Thyroid gland (tissue), 4 donors: ENCODE measurements around the gene LARGE1. TPM values are rescaled to one million over a fixed set of nuclear protein-coding genes. Genes with fewer than 3 reads are reported as not detected.

Experiments used
- DNase-seq, 2 donors: peaks; one replicate each; pipeline ENCODE4 v3.0.0-alpha.2; 2019
- H3K27ac ChIP-seq, 3 donors: fragments of 200-600 bp; sonication (generic); 1 replicate in 2 of 3; 2 replicates in 1 of 3; pipeline ENCODE4 v1.5.1; 2016 to 2019; ENCODE audit warnings: mild to moderate bottlenecking in 1 of 3, moderate library complexity in 1 of 3
- H3K27me3 ChIP-seq: fragments of 200-600 bp; sonication (generic); one replicate; pipeline ENCODE4 v1.5.1; 2019
- H3K36me3 ChIP-seq, 2 donors: fragments of 200-600 bp; sonication (generic); one replicate each; pipeline ENCODE4 v1.5.1; 2016 to 2019
- H3K4me1 ChIP-seq, 2 donors: fragments of 200-600 bp; sonication (generic); one replicate each; pipeline ENCODE4 v1.5.1; 2017 to 2019
- H3K4me3 ChIP-seq, 3 donors: fragments of 200-600 bp; sonication (generic); replicated peaks in 1 of 3; 1 replicate in 2 of 3; 2 replicates in 1 of 3; pipeline ENCODE4 v1.5.1; 2016; ENCODE audit warnings: mild to moderate bottlenecking in 1 of 3
- H3K9me3 ChIP-seq: fragments of 200-600 bp; sonication (generic); one replicate; pipeline ENCODE4 v1.5.1; 2017
- CTCF ChIP-seq, 6 experiments: fragments of 200-600 bp in 3 of 6; fragments of 450-650 bp in 3 of 6; sonication (generic) in 3 of 6; IDR thresholded peaks; one replicate each; pipeline ENCODE4 v1.5.1; 2016 to 2019; ENCODE audit warnings: antibody characterized with exemption in 6 of 6, mild to moderate bottlenecking in 2 of 6, inconsistent platforms in 1 of 6, moderate library complexity in 1 of 6
- POLR2A ChIP-seq, 2 donors: fragments of 450-650 bp; IDR thresholded peaks; one replicate each; pipeline ENCODE4 v1.6.1; 2017; ENCODE audit warnings: antibody characterized with exemption in 2 of 2, mild to moderate bottlenecking in 2 of 2, moderate library complexity in 1 of 2
- WGBS, 2 donors: methylation state at CpG; one replicate each; pipeline ENCODE4 v1.1.5; 2017; 5-methylcytosine and 5-hydroxymethylcytosine counted together
- intact Hi-C: fragments of 100-400 bp; cut with DNase I; formaldehyde crosslinking; loops from one replicate; pipeline ENCODE4 v1.15.1; 2023
- total RNA-seq, 4 donors: library from RNA; depleted of rRNA; stranded (reverse); fragments of >200 nt; gene quantifications; one replicate each; pipeline ENCODE4 v1.2.3, GENCODE V29; 2016

Gene LARGE1
- total RNA-seq, 4 donors from 2014 or later = 13.6 to 16.3 (median 15.1) TPM

- no peak overlapping the region for H3K4me3 ChIP-seq
- TF ChIP-seq POLR2A (IDR thresholded peaks at IDR 0.05) (no peak), CTCF (IDR thresholded peaks at IDR 0.05) (no peak)
- no peaks in the 10 kb centered on the region for H3K4me1 ChIP-seq
- H3K27me3 ChIP-seq = no peaks in the 10 kb centered on the region
- H3K36me3 ChIP-seq = no peaks in the 10 kb centered on the region
- intact Hi-C loops = no loop called here
- WGBS, 2 donors = 95 to 100% methylated on average over 1 of the region's 1 CpG
- H3K27ac ChIP-seq = no peak overlapping the region
- DNase-seq = no peak
- no peaks in the 10 kb centered on the region for H3K9me3 ChIP-seq
Observed at GRCh38 chr22:33598821-33599220, 321.5 kb downstream of the LARGE1 start.

- intact Hi-C loops = no loop called here
- H3K27ac ChIP-seq = no peak overlapping the region
- no peaks in the 10 kb centered on the region for H3K4me1 ChIP-seq
- H3K27me3 ChIP-seq = no peaks in the 10 kb centered on the region
- 85 to 95% methylated on average over 6 of the region's 6 CpGs for WGBS, 2 donors
- H3K36me3 ChIP-seq = no peaks in the 10 kb centered on the region
- H3K4me3 ChIP-seq = no peak overlapping the region
- DNase-seq = no peak
- TF ChIP-seq POLR2A (IDR thresholded peaks at IDR 0.05) = no peak
- no peak for TF ChIP-seq CTCF (IDR thresholded peaks at IDR 0.05)
- H3K9me3 ChIP-seq = no peaks in the 10 kb centered on the region
Observed at GRCh38 chr22:33597274-33597985, 322.8 kb downstream of the LARGE1 start.

- H3K4me3 ChIP-seq = no peak overlapping the region
- intact Hi-C loops = no loop called here
- WGBS, 2 donors = 95 to 97% methylated on average over 5 of the region's 5 CpGs
- H3K9me3 ChIP-seq = no peaks in the 10 kb centered on the region
- no peaks in the 10 kb centered on the region for H3K4me1 ChIP-seq
- no peak for DNase-seq
- no peaks in the 10 kb centered on the region for H3K27me3 ChIP-seq
- no peak overlapping the region for H3K27ac ChIP-seq
- TF ChIP-seq CTCF (IDR thresholded peaks at IDR 0.05) = no peak
- no peak for TF ChIP-seq POLR2A (IDR thresholded peaks at IDR 0.05)
- no peaks in the 10 kb centered on the region for H3K36me3 ChIP-seq
Observed at GRCh38 chr22:33593818-33594217, 326.5 kb downstream of the LARGE1 start.

- intact Hi-C loops = no loop called here
- H3K4me3 ChIP-seq = no peak overlapping the region
- no peaks in the 10 kb centered on the region for H3K9me3 ChIP-seq
- no peak for DNase-seq
- H3K36me3 ChIP-seq = no peaks in the 10 kb centered on the region
- no peaks in the 10 kb centered on the region for H3K4me1 ChIP-seq
- no peak overlapping the region for H3K27ac ChIP-seq
- TF ChIP-seq POLR2A (IDR thresholded peaks at IDR 0.05) = no peak
- no peak for TF ChIP-seq CTCF (IDR thresholded peaks at IDR 0.05)
- H3K27me3 ChIP-seq = no peaks in the 10 kb centered on the region
Observed at GRCh38 chr22:33591946-33592345, 328.3 kb downstream of the LARGE1 start.

GRCh38 chr22:33589297-33589696 is 331.0 kb downstream of the LARGE1 start:
- intact Hi-C loops = no loop called here
- Histone ChIP-seq H3K27me3 (no peaks in the 10 kb centered on the region), H3K36me3 (no peaks in the 10 kb centered on the region), H3K27ac (no peak overlapping the region), H3K4me3 (no peak overlapping the region), H3K4me1 (no peaks in the 10 kb centered on the region), H3K9me3 (no peaks in the 10 kb centered on the region)
- no peak for TF ChIP-seq POLR2A (IDR thresholded peaks at IDR 0.05)
- no peak for TF ChIP-seq CTCF (IDR thresholded peaks at IDR 0.05)
- no peak for DNase-seq
